M059J (cell line): Measurements from ENCODE around the gene STT3B. TPM values are rescaled to one million over a fixed set of nuclear protein-coding genes. Genes with fewer than 3 reads are reported as not detected.
A peak's percentile ranks its signal among the peaks of the same experiment; 100 is the strongest.

Experiments used
- DNase-seq: peaks from one replicate; pipeline ENCODE4 v3.0.0-alpha.2; 2012; ENCODE audit warnings: low read depth
- total RNA-seq: library from RNA; depleted of rRNA; stranded (reverse); fragments of >200 nt; shearing (Covaris generic); gene quantifications from 2 replicates; pipeline ENCODE4 v1.2.3, GENCODE V29; 2014

STT3B gene
- total RNA-seq, 1 experiment from 2014 or later: 146 TPM

DNA sequence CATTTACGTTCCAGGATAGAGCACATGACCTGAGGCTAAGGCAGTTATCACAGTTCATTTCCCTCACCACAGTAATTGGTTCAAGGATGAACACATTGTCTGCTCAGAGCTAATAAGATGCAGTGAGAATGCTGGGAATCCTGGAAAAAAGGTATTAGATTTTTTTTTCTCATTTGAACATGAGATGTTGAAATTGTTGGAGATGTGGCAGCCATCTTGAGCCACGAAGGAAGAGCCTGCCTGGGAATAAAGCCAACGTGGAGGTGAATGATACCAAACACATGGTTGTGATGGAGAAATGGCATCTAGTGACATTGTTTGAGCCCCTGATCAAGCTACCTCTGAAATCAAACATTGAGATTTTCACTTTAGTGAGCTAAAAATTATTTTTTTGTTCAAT lies 16.0 kb upstream of the STT3B start:
- DNase-seq: no peak

DNA sequence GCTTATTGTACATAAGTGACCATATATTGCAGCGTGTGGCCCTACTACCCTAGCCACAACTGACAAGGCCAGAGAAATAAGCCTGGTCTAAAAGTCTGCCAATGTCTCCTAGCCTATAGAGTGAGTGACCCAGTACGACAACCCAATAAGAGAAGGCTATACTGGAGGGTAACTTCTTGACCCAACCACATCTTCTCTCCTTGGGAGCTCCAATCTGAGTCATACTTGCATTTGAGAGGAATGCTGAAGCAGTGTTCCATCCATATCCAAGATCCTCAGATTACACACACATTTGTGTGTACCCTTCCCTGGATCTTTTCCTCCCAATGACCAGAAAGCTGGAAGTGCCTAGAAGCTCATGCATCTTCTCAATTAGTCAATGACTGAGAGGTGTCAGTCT lies 11.3 kb upstream of the STT3B start:
- DNase-seq: no peak

DNA sequence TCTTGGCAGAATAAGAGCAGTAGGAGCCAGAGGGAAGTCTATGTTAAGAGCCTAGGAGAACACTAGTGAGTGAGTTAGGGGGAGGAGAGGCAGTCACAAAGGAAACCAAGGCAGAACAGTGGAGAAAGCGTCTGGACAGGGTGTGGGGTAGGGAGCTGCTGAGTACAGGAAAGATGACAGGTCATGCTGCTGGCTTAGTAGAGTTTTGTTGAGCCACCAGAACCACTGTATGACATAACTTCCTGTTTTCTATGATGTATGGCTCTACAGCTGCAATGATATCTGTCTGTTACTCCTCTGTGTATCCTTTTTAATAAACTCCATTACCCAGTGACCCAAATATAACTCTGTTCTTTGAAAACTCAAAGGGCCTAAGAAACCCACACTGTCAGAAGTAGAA lies 10.6 kb upstream of the STT3B start:
- DNase-seq: no peak

DNA sequence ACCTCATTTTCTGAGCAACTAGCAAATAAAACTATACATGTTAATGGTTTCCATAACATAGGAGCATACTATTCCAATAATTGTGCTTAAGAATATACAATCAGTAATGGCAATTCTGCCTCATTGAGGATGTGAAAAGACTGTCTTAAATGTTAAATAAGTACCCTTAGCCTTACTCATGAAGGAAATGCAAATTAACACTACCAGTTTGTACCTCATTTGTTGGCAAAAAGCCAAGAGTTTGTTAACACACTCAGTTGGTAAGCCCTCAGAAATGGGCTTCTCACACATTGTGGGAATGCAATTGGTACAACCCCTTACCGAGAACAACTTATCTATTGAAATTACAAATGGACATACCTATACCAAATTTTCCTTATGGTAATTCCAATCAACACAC lies 9.2 kb upstream of the STT3B start:
- DNase-seq: no peak

DNA sequence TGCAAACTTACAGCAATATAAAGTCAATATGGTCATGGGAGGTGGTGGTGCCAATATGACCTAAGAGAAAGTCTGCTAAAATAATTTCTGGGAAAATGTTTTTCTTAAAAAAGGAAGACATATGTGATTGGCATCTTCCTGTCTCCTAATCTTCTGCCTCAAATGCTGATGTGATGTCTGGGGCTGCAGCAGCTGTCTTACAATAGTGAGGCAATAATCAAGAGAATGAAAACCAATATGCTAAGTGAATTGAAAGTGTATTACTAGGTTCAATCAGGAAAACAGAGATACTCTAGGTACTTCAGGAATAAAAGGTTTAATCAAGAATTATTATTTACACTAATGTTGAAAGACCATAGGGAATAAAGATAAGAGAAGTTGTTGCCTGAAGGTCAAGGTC lies 7.2 kb upstream of the STT3B start:
- no peak for DNase-seq

DNA sequence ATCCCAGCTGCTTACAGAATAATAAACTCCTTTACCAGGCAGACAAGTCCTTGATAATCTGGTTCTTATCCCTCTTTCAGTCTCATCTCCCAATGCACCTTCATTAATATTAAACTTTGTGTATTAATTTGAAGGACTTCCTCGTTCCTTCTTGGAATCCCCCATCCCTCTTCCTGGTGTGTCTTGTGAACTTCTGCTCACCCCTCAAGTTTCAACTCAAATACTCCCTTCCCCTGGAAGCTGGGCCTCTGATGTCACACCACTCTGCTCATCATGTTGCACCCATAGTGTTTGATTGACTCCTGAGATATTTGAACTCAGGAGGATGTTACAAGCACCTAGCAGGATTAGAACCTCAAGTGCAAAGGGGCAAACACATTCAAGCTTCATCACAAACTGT lies 3.3 kb upstream of the STT3B start:
- DNase-seq: no peak

DNA sequence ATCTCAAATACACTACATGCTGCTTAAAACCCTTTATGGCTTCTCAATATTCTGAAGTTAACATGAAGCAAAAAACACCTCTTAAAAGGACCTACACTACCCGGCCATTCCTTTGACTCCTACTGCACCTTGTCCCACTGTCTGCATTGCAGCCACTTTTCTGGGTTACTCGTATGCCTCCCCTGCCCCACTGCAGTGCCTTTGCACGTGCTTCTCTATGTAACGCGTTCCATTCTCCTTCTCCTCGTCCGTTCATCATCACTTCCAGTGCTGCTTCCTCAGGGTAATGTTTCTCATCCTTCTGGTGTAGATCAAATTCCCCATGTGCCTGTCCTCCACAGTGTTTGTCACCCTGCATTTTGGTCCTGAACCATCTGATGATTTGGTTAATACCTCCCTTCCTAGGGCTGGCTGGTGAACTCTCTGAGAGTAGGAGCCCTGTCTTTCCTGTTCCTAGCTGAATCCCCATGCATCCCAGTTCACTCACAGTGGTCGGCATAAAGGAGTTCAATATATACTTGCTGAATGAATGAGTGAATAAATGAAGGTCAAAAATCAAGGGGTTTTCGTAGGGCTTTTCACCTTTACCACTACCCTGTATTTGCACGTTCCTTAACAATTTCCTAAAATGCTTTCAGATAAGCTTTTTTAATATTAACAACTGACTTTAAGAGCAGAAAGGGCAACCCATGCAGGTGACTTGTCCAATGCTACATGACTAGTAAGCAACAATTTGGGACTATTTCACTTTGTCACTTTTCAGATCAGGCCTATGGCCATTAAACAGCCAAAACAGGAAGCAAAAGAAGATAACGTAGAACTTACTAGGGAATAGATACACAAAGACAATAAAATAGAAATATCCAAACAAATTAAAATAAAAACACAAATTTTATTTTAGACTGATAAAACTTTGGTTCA lies 2.4 kb upstream of the STT3B start:
- no peak for DNase-seq

DNA sequence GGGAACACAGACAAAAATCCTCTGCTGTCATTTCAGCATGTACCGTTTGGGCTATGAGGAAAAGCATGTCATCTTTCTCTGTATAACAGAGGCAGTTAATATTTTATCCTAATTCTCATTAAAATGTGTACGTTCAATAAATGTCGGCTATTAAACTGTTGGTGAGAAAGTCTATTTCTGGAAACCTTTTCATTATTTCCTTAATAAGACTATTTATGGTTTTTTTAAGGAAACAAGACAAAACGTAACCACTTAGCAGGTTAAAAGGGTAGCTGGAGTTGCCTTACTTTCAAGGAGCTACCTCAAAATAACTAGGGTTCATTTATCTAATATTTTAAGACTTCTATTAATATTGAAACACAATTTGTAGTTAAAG lies 1.8 kb upstream of the STT3B start:
- no peak for DNase-seq

DNA sequence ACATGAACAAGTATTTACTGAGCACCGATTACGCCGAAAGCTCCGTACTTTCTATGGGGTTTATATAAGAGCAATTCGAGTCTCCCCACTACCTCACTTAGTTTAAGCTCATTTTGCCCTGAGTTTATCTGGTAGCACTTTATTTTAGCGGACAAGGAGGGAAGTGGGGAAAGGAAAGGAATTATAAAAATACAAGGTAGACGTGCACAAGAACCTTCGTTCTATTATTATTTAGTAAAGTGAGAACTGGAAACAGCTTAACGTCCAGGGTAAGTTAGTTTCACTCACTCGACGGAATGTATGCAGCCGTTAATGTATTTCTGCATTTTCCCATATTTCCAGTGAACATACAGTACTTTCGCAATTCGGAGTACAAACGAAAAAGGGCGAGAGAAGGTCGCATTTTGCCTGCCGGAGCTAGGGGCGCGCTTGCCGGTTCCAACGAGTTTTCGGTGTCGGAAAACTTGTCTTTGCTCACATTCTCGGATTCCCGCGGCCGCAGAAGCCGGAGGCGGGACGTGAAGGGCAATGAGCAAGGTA lies 1.2 kb upstream of the STT3B start:
- DNase-seq: no peak

DNA sequence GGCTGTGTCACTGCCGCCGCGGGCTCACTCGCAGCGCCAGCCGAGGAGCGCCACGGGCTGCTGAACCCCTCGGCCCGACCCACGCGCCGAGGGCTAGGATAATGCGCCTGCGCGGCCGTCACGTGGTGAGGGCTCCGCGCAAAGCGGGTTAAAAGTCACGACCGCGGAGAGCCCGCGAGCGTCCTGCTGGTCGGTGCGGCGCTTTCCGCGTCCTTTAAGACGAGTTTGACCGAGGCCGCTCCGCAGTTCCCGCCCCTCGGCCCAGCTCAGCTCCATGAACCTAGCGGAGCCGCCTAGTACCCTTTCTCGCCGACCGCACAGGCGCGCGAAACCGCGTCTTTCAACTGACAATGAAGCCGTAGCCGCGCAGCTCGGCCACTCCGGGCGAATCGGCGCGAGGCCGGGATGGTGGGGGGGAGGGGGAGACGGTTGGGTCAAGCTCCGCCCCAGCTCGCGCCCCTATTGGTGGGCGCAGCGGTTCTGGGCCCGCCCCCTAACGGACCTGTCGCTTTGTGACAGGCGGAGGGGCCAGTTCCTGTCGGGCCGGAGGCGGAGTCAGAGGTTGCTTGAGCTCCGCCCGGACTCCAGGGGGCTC lies 636 bp upstream of the STT3B start:
- peak; percentile 95 for DNase-seq

DNA sequence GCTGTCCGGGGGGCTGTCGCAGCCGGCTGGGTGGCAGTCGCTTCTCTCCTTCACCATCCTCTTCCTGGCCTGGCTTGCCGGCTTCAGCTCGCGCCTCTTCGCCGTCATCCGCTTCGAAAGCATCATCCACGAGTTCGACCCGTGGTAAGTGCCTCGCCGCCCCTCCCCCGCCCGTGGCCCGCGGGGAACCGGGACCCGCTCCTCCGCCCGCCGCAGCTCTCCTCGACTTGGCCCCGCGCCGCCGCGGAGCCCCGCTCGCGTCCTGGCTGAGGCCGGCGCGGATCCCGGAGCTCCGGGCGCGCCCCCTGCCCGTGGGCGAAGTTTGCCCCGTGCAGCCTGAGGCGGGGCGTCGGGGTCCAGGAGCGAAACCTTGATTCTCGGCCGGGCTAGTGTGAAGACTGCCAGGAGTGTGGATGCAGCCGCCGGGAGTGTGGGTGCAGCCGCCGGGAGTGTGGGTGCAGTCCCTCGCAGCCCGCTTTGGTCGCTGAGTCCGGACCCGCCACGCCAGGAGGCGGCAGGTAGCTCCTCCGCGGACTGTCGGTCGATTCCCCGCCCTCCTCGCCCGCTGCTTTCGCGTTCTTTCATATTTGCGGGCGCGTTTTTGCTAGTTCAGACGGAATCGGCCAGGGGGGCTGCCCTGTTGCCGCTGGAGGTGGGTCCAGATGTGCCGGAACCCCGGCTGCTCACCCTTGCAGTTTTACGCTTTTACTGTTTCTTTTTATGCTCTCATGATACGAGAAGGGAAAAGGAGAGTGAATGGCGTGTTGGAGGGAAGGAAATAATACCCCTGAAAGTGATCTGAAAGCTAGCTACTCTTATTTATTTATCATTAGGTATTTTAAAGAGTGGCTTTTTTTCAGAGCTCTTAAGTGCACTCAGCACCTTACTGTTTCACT lies 692 bp downstream of the STT3B start:
- DNase-seq: peak; percentile 28

DNA sequence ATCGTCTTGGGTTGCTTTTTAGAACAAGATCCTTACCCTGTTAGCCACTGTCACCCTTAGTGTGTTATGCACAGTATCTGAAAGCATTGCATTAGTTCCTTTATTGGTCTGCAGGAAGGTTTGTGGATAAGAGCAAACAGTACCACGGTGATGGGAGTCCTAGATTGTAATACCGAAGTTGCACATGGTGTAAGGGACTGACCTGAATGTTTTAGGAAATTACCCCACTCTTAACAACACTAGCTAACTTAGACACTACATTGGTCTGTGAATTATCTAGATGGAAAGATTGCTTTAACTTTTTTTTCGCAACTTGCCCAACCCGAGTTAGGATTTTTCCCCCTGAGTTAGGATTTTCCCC lies 1.3 kb downstream of the STT3B start:
- peak; percentile 18 for DNase-seq

DNA sequence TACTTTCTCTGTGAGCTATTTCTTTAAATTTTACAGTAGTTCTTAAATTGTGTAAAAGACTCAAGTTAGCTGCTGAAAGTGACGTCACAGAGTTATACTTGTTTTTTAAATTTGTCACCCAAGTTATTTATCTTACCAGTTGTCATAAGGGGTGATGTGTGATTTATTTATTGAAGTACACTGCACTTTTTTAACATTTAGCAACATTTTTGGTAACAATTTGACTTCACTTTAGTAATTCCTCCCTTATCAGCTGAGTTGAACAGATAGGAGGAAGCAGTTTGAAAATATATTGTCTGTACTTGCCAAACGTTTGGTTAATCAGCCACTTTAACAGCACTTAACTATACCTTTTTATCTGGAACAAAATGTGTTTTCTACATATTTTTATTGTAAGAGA lies 3.8 kb downstream of the STT3B start:
- DNase-seq: no peak

DNA sequence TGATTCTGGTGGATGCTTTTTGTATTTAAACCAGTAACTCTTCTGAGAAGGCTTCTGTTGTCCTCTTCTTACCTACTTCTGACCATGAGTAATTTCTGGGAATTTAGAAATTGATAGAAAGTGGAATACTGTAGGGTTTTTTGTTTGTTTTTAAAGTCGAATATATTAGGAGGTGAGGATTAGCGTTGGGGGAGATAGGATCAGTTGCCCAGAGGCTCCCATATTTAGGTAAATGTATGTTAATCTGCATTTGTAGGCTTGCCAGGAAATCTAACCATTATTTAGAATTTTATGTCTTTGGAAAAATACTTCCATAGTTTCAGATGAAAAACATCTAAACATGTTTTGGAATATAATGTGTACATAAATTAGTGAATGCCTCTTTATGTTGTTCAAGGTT lies 6.1 kb downstream of the STT3B start:
- no peak for DNase-seq

DNA sequence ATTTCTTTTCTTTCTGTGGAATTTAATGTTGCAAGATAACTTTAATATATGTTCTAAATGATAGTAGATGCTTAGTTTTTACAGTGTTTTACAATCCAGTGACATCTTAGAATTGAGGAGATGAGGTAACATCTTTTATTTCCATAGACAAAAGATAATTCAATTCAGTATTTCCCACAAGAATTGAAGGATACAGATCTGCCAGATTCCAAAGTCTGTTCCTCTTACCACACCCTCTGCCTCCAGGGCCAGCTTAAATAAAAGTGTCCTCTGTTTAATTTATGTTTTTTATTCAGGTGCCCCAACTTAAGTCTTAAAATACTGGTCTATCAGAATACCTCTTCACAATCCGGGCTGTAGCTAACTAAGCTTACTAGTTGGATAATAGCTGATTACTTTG lies 6.5 kb downstream of the STT3B start:
- DNase-seq: no peak

DNA sequence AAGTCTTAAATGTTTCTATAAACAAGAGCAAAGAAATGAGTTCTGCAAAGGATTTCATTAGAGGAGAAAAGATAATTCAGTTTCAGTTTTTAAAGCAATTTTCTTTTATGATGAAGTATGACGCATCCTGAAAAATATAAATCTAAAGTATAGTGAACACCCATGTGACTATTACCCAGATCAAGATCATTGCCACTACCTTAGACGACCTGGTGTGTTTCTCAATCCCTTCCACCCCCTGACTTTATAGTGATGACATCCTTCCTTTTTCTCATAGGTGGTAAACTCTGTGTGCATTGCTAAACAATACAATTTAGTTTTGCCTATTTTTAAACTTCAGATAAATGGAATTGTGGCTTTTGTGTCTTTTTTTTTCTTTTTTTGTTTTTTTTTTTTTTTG lies 8.4 kb downstream of the STT3B start:
- no peak for DNase-seq

DNA sequence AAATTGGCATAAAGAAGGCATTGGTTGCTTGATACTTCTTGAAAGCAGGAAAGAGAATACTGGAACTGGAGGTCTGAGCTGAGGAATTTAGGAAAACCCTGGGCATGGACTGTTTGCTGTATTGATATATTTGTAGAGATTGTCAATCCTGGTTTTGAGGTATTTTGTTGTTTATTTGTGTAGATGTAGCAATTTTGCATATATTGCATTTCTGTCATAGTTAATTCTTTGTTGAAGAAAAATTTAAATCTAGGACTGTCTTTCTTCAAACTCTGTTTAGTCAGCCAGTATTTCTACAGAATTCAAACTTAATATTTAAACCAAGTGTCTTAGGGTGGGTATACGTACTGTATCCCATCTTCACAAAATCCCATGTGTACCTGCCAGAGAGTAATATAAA lies 9.5 kb downstream of the STT3B start:
- DNase-seq: no peak

DNA sequence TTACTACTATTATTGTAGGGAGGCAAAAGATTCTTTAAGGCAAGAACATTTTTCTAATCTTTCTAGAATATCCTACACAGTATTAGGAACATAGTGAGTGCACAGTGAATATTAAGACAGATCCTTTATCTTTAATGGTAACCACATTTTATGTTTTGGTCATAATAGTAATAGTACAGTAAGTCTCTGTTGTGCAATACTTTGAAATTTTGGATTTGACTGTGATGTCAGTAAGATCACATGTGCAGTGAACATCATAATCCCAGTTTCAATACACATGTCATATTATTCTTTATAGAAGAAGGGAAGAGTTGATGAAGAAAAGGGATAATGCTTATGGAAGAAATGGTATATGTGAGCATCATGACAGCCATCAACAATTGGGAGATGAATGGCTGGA lies 10.7 kb downstream of the STT3B start:
- DNase-seq: no peak

DNA sequence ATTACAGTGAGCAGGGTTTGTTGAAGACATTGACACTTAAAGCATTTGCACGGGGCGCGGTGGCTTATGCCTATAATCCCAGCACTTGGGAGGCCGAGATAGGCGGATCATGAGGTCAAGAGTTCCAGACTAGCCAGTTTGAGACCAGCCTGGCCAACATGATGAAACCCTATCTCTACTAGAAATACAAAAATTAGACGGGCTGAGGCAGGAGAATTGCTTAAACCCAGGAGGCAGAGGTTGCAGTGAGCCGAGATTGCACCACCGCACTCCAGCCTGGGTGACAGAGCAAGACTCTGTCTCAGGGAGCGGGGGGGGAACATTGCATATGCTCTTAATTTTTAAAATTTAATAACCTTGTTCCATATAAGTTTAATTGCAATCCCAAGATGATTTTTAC lies 11.9 kb downstream of the STT3B start:
- no peak for DNase-seq

DNA sequence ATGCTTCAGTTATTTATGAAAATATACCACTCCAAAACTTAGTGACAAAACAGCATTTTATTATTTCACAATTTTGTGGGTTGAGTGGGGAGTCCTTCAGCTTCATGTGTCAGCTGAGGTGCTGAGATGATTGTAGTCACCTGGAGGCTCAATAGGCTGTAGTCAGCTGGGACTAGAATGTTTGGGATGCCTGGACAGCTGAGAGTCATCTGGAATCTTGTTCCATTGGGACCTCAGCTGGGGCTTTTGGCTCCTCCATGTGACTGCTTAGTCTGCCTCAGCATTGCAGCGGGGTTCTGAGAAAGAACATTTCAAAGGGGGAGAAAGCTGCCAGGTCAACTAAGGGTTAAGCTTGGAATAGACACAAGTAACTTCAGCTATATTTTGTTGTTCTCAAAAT lies 13.4 kb downstream of the STT3B start:
- DNase-seq: no peak

DNA sequence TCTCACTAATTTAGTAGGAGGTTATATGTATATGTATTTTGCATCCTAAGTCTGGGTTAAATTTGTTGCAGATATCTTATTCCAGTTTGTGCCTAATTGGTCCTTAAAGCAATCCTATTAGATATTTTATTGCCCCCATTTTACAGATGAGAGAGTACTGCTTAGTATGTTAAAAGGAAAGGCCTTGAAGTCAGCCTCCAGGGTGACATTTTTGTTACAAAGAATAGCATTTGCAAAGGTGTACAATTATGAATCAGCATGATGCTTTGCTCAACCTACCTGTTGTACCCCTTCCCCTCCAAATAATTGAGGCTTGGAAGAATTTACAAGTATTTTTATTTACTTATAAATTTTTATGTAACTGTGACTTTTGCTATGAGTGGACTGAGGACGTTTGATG lies 14.0 kb downstream of the STT3B start:
- no peak for DNase-seq

DNA sequence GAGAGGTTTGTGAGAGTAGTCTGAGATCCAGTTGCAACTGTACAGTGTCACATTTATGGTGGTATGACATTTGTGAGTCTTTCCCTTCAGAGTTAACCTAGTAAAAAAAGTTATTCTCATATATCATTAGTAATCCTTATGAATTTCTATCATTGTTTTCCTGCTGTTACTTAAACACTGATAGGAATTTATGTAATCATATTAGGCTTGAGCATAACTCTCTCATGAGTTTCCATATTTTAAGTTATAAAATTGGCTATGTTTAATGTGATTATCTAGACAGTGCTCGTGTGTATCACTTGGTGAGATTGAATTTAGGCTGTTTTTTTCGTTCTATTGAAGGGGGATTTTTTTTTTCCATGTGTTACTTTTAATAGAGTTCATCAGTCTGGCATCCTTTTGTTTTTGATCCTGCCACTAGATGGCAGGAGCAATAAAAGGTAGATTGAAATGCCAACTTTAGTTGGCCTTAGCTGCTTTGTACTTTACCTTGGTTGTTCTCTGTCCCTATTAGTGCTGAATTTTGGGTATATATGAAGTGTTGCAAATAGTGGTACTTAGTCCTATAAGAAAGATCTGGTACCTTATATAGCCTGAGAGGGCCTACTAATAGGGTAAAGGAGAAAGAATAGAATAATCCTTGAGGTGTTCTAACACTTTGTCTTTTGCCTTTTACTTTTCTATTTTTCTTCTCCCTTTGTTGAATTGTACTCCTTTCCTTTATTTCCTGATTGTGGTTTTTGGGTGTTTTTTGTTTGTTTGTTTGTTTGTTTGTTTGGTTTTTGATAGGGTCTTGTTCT lies 17.9 kb downstream of the STT3B start:
- peak; percentile 38 for DNase-seq
